HG02678 (cell line): Measurements from ENCODE around the gene ARL6IP1.

ENCODE experiments used
- ATAC-seq: cut with Tn5 transposase; IDR thresholded peaks from one replicate; pipeline ENCODE4 v1.9.1; 2021; ENCODE audit warnings: mild to moderate bottlenecking, moderate library complexity; ENCODE audit not compliant: unreplicated experiment

ARL6IP1 gene

GRCh38 chr16:18801145-18801972, at the start of gene ARL6IP1:
TSS of gene ARL6IP1 (minus strand) at chr16:18801549. CDS start at chr16:18801466, 83 bp downstream.
- ATAC-seq, result peak; percentile 95

DNA sequence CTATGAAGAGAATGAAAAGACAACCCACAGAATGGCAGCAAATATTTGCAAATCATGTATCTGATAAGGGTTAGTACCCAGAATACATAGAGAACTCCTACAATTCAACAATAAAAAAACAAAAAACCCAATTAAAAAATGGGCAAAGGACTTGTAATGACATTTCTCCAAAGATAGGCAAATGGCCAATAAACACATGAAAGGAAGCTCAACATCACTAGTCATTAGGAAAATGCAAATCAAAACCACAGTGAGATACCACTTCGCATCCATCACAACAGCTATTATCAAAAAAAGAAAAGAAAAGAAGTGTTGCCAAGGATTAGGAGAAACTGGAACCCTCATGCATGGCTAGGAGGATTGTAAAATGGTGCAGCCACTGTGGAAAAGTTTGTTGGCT, 45.1 kb upstream of the ARL6IP1 start:
- ATAC-seq, result no peak

GRCh38 chr16:18842565-18842964, 41.2 kb upstream of the ARL6IP1 start:
- no peak for ATAC-seq

- no peak for ATAC-seq
These were observed 40.6 kb upstream of the ARL6IP1 start for GRCh38 chr16:18841833-18842525.

- no peak for ATAC-seq
These were observed 38.2 kb upstream of the ARL6IP1 start for GRCh38 chr16:18839555-18839954.

- ATAC-seq, result no peak
These were observed 35.4 kb upstream of the ARL6IP1 start for GRCh38 chr16:18836702-18837101.

- ATAC-seq, result no peak
These were observed 33.5 kb upstream of the ARL6IP1 start for GRCh38 chr16:18834864-18835263.

DNA sequence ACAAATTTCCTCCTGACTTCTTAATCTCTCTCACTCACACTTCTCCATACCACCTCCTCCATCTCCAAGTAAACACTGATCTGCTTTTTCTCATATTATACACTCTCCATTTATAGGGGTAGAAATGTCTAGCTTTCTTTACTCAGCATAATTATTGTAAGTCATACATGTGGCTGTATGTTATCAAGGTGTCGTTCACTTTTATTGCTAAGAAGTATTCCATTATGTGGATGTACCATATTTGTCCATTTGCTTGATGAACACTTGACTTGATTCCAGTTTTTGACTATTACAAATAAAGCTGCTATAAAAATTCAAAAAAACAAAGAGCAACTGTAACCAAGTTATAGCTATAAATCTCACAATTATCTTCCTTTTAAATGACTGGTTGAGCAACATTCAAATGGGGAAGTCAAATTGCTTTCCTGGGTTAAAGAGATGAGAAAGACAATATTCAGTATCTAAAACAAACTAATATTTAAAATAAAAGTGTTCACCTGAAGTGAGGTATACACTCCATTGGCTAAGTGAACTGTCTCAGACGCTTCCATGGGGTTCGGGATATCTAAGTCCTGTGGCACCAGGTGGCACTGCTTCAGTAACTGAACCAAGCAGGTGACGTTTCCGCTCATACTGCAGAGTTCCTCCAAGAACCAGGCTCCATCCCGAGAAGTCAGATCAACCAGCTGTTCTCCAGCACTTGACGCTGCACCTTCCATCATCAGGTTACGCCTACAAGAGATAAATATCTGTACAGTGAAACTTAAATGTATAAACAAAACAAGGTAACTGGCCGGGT, 32.6 kb upstream of the ARL6IP1 start:
- ATAC-seq, result no peak

- no peak for ATAC-seq
These were observed 31.3 kb upstream of the ARL6IP1 start for GRCh38 chr16:18832613-18833012.

- ATAC-seq, result no peak
These were observed 30.7 kb upstream of the ARL6IP1 start for GRCh38 chr16:18832006-18832405.

DNA sequence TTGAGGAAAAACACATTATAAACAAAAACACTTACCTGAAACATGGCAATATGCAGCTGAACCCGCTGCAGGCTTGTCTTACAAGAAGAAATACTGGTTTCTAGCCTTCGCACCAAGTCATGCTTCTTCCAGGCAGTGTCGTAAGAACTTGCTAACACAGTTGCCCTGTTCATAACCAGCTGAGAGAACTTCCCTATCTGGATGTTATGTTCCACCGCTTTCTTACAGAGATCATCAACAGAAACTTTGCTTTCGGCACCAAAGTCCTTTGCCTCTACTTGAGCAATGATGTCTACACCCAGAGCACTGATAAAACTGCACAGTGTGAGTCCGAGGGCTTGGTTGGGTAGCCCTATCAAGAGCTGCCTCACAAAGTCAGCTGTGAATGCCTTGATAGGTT, 27.9 kb upstream of the ARL6IP1 start:
- no peak for ATAC-seq

- no peak for ATAC-seq
These were observed 26.5 kb upstream of the ARL6IP1 start for GRCh38 chr16:18827890-18828289.

GRCh38 chr16:18816286-18816685, 14.9 kb upstream of the ARL6IP1 start:
- no peak for ATAC-seq

GRCh38 chr16:18811925-18812324, 10.6 kb upstream of the ARL6IP1 start:
- no peak for ATAC-seq

GRCh38 chr16:18809165-18809564, 7.8 kb upstream of the ARL6IP1 start:
- ATAC-seq, result no peak

- ATAC-seq, result no peak
These were observed 4.0 kb upstream of the ARL6IP1 start for GRCh38 chr16:18805257-18805773.

DNA sequence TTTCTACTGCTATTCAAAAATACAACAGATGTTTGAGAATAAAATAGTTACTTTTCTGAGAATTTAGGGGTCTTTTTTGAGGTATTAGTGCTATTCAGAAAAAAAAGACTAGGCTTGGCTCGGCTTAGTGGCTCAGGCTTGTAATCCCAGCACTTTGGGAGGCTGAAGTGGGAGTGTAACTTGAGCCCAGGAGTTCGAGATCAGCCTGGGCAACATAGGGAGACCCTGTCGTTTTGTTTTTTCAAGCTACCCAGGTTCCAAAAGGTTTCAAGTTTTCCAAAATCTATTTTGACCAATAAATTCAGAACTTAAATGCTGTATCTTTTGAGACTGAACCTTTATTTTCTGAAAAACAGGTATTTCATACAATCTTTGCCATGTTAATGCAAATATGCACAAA, 3.2 kb upstream of the ARL6IP1 start:
- ATAC-seq, result no peak

DNA sequence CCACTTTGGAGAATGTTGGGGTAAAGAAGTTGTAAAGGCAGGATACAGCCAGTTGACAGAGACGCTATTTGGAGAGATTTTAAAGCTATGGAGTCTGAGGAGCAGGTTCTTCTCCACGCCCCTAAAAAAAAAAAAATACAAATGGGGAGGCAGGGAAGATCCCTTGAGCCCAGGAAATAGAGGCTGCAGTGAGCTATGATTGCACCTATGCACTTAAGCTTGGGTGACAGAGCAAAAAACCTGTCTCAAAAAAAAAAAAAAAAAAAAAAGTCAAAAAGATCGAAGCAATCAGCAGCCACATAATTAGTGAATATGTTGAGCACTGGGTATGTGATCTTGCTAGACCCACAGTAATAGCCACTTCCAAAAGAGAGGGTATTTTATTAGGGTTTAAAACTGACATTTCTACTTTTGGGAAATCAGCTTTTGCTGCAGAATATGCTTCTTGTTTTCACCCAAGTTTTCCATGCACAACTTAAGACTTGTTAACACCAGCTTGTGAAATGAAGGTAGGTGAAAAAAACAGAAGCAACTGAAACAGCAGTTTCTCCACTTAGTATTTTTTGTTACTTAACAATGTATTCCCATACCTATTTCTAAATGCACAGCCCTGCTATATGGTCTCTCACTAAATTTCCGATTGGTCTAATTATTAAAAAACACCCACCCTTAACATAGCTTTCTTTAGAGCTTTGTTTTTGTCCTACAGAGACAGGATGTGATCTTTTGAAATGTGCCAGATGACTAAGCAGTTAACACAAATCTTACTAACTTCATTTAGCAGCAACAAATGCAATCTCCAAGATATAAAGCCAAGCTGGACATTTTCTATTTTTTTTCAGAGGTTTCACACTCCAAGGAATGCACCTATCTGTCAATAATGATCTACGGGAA, 2.5 kb upstream of the ARL6IP1 start:
- no peak for ATAC-seq

GRCh38 chr16:18802767-18803343, 1.5 kb upstream of the ARL6IP1 start:
- no peak for ATAC-seq

DNA sequence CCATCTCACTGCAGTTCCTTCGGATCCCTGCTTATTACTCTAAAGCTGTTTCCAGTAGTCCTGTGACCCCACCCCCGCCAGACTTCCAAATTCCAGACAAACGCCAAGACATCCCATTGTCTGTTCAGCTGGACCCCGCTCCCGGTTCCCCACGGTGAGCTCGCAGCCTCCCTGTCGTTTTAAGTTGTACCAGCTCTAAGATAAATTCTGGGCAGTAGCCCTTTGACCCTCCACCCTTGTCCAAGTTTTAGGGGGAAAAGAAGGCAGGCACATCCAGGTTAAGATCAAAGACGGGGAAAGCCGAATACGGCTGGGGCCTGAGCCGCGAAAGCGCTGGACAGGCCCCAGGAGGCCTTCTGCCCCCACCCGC, 589 bp downstream of the ARL6IP1 start:
- ATAC-seq, result no peak
